GM19023 (cell line): ENCODE results near the gene CDC14A.

Source experiments
- ATAC-seq: cut with Tn5 transposase; IDR thresholded peaks from one replicate; pipeline ENCODE4 v1.9.1; 2021; ENCODE audit warnings: mild to moderate bottlenecking, moderate library complexity; ENCODE audit not compliant: unreplicated experiment

The CDC14A gene

GRCh38 chr1:100443811-100444571 is 91.7 kb downstream of the CDC14A start:
- ATAC-seq, result peak; percentile 66

- no peak for ATAC-seq
Observed at GRCh38 chr1:100445565-100445964, 93.3 kb downstream of the CDC14A start.

GRCh38 chr1:100448366-100448765 is 96.1 kb downstream of the CDC14A start:
- ATAC-seq, result no peak

GRCh38 chr1:100449477-100449876 is 97.2 kb downstream of the CDC14A start:
- peak; percentile 70 for ATAC-seq

GRCh38 chr1:100452641-100453040 is 100.3 kb downstream of the CDC14A start:
- ATAC-seq, result no peak

DNA sequence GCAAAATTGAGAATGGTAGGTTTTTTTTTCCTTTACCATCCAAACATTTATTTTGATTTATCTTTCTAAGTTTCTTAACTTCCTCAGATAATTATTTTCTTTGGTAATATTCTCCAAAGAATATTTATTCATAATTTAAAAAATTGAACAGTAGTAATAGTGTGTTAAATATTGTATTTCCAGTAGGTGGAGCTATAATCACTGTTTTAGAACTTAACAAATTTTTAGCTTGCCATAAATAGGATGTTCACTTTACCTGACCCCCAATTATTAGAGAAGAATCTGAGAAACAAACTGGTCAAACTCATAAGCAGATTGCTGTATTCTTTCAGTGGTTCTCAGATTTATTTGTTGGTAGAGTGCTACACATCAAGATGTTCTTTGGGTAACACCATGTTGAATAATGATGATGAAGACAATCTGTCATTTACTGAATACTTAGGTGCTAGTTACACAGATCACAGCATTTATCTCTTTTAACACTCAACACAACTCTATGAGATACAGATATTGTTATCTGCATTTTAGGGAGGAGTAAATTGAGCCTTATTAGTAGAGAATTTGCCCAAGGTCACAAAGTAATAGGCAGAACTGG is 103.3 kb downstream of the CDC14A start:
- no peak for ATAC-seq

DNA sequence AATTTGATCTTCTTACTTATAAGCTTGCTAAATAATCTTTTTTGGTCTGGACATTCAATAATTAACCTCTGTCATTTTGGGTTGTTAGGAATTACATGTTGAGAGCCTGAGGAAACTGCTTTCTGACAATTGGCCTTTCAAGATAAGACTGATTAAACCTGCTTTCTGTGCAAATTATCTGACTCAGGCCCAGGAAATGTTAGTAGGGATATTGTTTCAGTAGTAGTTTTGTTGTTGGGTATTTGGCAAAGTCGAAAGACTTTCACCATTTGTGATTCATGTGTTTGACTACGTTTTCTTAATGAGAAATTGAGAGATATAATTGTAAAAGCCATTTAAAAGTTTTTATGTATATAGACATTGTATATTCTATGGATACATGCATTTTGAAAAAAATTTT is 104.6 kb downstream of the CDC14A start:
- ATAC-seq, result no peak

- no peak for ATAC-seq
Observed at GRCh38 chr1:100457683-100458082, 105.4 kb downstream of the CDC14A start.

DNA sequence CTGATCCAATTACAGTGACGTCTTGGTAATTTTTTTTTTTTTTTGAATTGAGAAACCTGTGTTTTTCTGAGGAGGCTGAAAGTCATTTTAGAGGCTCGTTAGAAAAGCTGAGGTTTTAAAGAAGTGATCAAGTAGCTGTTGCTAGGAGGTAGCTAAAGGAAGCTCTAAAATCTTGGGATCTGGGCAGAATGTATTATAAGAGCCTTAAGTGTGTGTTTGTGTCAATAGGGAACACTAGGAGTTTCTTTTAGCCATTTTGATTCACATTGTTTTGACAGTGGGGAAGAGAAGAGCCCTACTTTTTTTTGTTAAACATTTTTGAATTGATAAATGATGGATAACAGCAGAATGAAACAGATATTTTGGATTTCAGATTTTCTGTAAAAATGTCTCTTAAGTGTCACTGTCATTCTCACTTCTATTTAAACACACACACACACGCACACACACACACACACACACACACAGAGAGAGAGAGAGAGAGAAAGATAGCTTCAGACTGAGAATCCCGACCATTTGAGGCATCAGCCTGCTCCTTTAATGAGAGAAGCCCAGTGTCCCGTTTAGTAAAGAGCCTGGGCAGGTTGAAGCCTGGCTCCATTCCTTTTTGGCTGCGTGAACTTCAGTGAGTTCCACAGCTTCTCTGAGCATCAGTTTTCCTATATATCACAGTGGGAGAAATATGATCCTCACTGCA is 106.5 kb downstream of the CDC14A start:
- ATAC-seq, result no peak

DNA sequence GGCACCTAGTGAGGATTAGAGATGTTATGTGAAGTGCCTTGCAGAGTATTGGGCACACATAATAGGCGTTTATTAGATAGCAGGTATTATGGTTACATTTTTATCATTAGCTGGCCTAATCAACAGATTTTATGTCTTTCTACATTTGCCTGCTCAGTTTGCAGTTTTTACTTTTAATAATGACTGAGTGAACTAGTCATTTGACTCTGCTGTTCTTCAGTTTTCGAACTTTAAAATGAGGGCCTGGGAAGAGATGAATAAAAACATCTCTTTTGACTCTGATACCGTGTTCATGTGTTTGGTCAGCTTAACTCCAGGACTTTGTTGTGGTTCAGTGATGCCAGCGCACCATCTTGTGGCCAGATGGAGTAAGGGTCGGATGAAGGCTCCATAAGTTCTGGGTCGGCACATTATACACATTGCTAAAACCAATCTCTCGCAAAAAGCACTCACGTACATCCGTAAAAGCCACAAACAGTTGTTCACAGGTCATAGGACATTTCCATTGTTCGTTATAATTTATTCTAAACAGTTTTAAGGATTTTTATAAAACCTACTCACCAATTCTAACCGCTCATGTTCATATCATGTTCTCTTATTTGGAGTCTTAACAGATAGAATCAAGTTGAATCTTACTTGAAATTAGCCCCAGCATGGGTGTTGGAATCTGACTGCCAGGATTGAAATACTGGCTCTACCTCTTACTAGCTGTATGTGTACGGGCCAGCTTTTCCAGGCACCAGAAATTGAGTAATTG is 107.2 kb downstream of the CDC14A start:
- ATAC-seq, result peak; percentile 83

DNA sequence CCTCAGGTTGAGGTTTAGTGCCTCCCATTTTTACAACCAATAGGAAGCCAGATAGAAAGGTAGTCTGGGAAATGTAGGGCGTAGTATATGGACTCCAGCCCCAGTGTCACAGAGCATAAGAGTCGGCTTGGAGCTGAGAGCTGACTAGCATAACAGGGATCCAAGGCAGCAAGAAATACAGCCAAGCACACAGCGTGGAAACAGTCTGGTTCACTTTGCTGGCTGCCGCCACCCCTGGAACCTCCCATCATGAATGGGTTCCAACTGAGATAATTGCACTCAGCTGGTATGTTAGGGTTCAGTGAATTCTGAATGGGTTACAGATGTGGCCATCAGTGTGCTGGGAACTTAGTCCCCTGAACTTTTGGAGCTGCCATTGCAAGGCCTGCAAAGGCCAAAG is 108.9 kb downstream of the CDC14A start:
- ATAC-seq, result no peak

DNA sequence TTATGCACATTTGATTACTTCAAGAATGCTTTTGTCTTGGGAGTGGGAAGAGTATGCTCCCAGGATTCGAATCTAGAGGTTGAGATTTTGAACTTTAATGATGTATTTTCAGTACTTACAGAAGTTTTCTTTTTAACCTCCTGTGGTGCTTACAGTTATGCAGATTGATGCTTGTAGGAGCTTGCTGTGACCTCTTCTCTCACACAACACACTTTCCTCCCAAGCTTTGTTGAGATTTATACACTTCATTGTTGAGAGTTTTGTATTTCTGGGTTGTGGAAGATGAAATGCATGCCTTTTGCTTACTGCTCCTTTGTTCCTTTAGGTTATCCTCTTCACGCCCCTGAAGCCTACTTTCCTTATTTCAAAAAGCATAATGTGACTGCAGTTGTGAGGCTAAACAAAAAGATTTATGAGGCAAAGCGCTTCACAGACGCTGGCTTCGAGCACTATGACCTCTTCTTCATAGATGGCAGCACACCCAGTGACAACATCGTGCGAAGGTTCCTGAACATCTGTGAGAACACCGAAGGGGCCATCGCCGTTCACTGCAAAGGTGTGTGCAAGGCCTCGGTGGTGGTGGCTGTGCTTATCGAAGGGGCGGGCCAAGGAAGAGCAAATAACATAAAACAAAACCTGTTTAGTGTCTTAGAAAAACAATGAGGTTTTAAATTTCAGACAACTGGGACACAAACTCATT is 110.2 kb downstream of the CDC14A start:
- ATAC-seq, result no peak

DNA sequence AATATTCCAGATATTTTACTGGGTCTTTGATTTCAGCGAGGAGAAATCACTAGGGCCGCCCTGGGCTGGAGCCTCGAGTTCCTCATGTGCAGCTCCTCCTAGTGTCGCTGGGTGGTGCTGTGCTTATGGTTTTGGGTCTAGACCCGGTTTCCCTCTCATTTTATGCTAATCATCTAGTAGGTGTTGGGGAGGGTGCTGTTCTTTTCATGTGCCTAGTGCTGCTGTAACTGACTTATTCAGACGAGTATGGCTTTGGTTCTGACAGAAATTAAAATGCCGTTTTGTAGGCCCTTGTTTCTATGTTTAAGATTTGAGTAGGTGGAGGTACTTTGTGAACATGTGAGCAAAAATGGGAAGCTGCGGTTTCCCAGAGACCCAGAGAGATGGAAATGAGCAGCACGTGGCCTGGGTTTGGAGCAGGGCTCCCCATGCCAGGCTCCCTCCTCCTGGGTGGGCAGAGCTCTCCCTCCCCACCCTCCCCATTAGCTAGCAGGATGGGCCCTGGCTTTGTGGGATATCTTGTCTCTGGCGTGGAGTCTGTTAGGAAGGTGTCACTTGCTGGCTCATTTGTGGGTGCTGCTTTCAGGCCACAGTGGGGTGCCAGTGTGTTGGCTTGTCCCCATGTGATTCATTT is 111.6 kb downstream of the CDC14A start:
- ATAC-seq, result peak; percentile 86

DNA sequence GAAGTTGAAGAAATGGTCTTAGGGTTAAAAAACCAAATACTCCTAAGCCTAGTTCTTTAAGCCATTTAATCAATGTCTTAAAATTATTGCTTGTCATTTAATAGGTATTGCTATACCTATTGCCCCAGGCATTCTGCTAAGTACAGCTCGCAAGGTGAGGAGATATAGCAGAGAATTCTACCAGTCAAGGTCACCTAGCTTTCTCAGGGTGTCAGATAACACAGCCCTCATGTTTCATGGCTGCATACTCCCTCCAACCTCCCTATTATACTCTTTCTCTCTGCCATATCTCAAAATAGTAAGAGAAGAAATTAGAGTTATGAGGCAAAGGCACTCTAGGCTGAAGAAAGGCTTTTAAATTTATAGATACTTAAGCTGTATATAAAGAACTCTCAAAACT is 117.3 kb downstream of the CDC14A start:
- ATAC-seq, result no peak

DNA sequence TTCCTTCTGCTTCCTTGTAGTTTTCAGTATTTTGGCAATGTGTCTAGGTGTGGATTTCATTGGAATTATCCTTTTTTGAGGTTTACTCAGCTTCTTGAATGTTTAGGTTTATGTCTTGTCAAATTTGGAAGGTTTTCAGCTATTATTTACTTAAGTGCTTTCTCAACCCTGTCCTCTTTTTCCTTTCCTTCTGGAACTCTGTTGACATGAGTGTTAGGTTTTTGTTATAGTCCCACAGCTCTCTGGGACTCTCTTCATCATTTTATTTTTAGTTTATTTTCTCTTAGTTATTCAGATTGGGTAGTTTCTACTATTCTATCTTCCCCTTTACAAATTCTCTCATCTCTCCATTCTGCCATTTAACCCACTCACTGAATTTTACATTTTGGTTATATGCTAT is 122.5 kb downstream of the CDC14A start:
- no peak for ATAC-seq

GRCh38 chr1:100476735-100477290 is 124.5 kb downstream of the CDC14A start:
- no peak for ATAC-seq

DNA sequence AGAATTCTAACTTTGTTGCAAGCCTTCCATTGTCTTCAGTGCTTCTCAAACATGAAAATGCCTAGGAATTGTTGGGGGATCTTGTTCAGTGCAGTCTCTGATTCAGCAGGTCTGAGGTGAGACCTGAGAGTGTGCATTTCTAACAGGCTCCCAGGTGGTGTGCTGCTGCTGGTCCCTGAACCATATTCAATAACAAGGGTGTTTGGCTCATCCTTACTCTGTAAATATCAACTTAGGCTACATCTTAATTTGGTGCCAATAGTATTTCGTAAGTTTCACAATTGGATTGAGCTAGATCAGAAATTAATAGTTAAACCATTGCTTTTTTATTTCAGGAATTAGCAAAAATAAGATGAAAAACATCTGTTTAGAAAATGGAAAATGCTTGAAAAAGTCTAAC is 126.5 kb downstream of the CDC14A start:
- ATAC-seq, result no peak

DNA sequence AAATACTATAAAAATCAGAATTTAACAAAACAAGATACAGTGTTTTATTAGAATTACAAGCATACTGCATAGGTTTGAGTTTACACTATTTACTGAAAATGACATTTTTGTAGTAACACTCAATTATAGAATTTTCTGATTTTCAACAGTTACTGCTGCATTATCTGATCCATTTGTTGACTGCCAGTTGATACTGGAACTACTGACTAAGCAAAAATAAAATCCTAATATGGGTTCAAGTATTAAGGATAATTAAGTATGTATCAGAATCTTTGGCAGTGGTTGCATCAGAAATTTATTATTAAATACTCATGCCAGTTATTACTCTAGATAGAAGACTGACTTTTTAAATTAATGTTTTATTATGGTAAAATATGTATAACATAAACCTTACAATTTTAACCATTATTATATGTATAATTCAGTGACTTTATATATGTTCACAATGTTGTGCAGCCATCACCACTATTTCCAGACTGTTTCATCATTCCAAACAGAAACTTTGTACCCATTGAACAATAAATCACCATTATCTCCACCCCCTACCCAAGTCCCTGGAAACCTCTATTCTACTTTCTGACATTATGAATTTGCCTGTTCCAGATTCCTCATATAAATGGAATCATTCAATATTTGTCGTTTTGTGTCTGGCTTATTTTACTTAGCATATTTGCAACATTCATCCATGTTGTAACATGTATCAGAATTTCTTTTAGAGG is 127.5 kb downstream of the CDC14A start:
- ATAC-seq, result no peak

- ATAC-seq, result no peak
Observed at GRCh38 chr1:100481303-100481702, 129.0 kb downstream of the CDC14A start.
